Neural progenitor cell (in vitro differentiated cells): ENCODE results near the gene ASCL3. TPM values are rescaled to one million over a fixed set of nuclear protein-coding genes. Genes with fewer than 3 reads are reported as not detected.

Experiments used
- DNase-seq: peaks from one replicate; pipeline ENCODE4 v3.0.0-alpha.2; 2016; ENCODE audit warnings: low spot score
- H2AFZ ChIP-seq: fragments of 200-600 bp; sonication (generic); replicated peaks from 2 replicates; pipeline ENCODE4 v1.6.1; 2016; ENCODE audit warnings: antibody characterized with exemption
- H3F3A ChIP-seq: fragments of 200-600 bp; sonication (generic); 2 replicates; pipeline ENCODE4 v1.6.1; 2016; ENCODE audit warnings: antibody characterized with exemption, low read depth
- H3K27ac ChIP-seq: fragments of 200-600 bp; sonication (generic); 2 replicates; pipeline ENCODE4 v1.5.1; 2016; ENCODE audit warnings: mild to moderate bottlenecking
- H3K27me3 ChIP-seq: fragments of 200-600 bp; sonication (generic); 2 replicates; pipeline ENCODE4 v1.6.1; 2016; ENCODE audit warnings: mild to moderate bottlenecking, moderate library complexity
- H3K36me3 ChIP-seq: fragments of 200-600 bp; sonication (generic); 2 replicates; pipeline ENCODE4 v1.5.1; 2016
- H3K4me1 ChIP-seq: fragments of 200-600 bp; sonication (generic); 2 replicates; pipeline ENCODE4 v1.6.1; 2016; ENCODE audit warnings: mixed run types
- H3K4me2 ChIP-seq: fragments of 200-600 bp; sonication (generic); 2 replicates; pipeline ENCODE4 v1.6.1; 2016
- H3K4me3 ChIP-seq: fragments of 200-600 bp; sonication (generic); 2 replicates; pipeline ENCODE4 v1.5.1; 2016
- H3K79me2 ChIP-seq: fragments of 200-600 bp; sonication (generic); 2 replicates; pipeline ENCODE4 v1.6.1; 2016; ENCODE audit warnings: low read depth
- H3K9ac ChIP-seq: fragments of 200-600 bp; sonication (generic); 2 replicates; pipeline ENCODE4 v1.6.1; 2016
- H3K9me3 ChIP-seq: fragments of 200-600 bp; sonication (generic); 2 replicates; pipeline ENCODE4 v1.5.1; 2016; ENCODE audit warnings: low read depth
- H4K20me1 ChIP-seq: fragments of 200-600 bp; sonication (generic); 2 replicates; pipeline ENCODE4 v1.6.1; 2016; ENCODE audit warnings: low read depth
- H3K27ac Mint-ChIP-seq: 3 replicates; pipeline ENCODE4 v1.8.0; 2021; ENCODE audit warnings: mixed read lengths
- H3K27me3 Mint-ChIP-seq: 2 replicates; pipeline ENCODE4 v1.8.0; 2022; ENCODE audit warnings: low read depth, mild to moderate bottlenecking, inconsistent platforms, moderate library complexity, mixed read lengths; ENCODE audit not compliant: insufficient read depth
- H3K36me3 Mint-ChIP-seq: 3 replicates; pipeline ENCODE4 v1.8.0; 2021; ENCODE audit warnings: mixed read lengths
- H3K4me1 Mint-ChIP-seq: 3 replicates; pipeline ENCODE4 v1.8.0; 2021; ENCODE audit warnings: mixed read lengths
- H3K4me3 Mint-ChIP-seq: 3 replicates; pipeline ENCODE4 v1.8.0; 2021; ENCODE audit warnings: mild to moderate bottlenecking, moderate library complexity, mixed read lengths
- H3K9me3 Mint-ChIP-seq: 3 replicates; pipeline ENCODE4 v1.8.0; 2020; ENCODE audit warnings: mixed read lengths
- EZH2 ChIP-seq: fragments of 200-600 bp; sonication (generic); IDR thresholded peaks from 2 replicates; pipeline ENCODE4 v1.6.1; 2017; ENCODE audit warnings: antibody characterized with exemption, mild to moderate bottlenecking, moderate library complexity
- EZH2phosphoT487 ChIP-seq: fragments of 200-600 bp; sonication (generic); IDR thresholded peaks from 2 replicates; pipeline ENCODE4 v1.6.1; 2017; ENCODE audit warnings: antibody characterized with exemption
- total RNA-seq: library from RNA; depleted of rRNA; stranded (reverse); fragments of >200 nt; gene quantifications from 2 replicates; pipeline ENCODE4 v1.2.3, GENCODE V29; 2015; ENCODE audit warnings: low replicate concordance
- TF ChIP-seq, protein P1 (sequence below): fragments of 200-600 bp; sonication (generic); IDR thresholded peaks from 2 replicates; pipeline ENCODE4 v1.5.1; 2017; ENCODE audit warnings: antibody characterized with exemption, mild to moderate bottlenecking

ASCL3 gene
- total RNA-seq, 1 donor from 2014 or later: not detected

DNA sequence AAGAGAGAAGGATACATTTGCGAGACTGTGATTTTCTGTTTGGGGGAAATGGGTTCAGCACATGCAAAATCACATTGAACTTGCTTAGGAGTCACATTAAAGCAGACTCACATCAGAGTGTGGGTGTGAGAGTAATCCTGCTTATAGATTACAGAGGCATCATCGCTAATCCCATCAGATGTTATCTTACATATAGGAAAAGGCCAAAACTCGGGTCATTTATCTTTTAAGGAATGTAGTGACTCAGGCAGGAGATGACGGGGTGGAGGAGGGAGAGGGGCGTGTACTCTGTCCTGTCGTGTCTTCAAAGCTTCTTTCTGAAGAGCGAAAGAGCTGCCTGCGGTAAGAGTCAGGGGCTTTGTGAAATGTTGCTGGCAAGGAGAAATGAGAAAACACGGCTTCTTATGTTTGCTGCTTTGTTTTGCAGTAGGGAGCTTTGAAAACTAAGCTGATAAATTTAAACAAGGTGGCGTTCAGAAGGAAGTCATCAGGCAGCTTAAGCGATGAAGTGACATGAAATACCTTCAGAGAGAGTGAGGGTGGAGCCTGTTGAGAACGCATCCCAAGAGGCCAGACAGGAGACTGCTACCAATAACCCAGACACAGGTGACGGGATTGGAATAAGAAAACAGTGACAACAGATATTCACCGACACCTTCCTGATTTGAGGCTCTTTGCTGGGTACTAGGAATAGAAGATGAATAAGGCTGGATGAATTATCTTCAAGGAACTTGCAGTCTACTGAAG, 7.9 kb downstream of the ASCL3 start:
- Mint-ChIP-seq H3K27ac (peak overlapping the region; percentile 78), H3K27me3 (peaks cover 2% of the 10 kb centered on the region), H3K9me3 (peaks cover 2% of the 10 kb centered on the region), H3K36me3 (no peaks in the 10 kb centered on the region), H3K4me3 (no peak overlapping the region), H3K4me1 (peaks cover 22% of the 10 kb centered on the region)
- Histone ChIP-seq H4K20me1 (no peaks in the 10 kb centered on the region), H2AFZ (peak overlapping the region; percentile 20), H3K36me3 (no peaks in the 10 kb centered on the region), H3K27ac (no peak overlapping the region), H3K9ac (no peak overlapping the region), H3K4me3 (no peak overlapping the region), H3K4me1 (peaks cover 6% of the 10 kb centered on the region), H3F3A (no peaks in the 10 kb centered on the region), H3K79me2 (no peaks in the 10 kb centered on the region), H3K27me3 (no peaks in the 10 kb centered on the region), H3K4me2 (no peak overlapping the region), H3K9me3 (no peaks in the 10 kb centered on the region)
- TF ChIP-seq, protein P1, sequence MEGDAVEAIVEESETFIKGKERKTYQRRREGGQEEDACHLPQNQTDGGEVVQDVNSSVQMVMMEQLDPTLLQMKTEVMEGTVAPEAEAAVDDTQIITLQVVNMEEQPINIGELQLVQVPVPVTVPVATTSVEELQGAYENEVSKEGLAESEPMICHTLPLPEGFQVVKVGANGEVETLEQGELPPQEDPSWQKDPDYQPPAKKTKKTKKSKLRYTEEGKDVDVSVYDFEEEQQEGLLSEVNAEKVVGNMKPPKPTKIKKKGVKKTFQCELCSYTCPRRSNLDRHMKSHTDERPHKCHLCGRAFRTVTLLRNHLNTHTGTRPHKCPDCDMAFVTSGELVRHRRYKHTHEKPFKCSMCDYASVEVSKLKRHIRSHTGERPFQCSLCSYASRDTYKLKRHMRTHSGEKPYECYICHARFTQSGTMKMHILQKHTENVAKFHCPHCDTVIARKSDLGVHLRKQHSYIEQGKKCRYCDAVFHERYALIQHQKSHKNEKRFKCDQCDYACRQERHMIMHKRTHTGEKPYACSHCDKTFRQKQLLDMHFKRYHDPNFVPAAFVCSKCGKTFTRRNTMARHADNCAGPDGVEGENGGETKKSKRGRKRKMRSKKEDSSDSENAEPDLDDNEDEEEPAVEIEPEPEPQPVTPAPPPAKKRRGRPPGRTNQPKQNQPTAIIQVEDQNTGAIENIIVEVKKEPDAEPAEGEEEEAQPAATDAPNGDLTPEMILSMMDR: no peak
- TF ChIP-seq EZH2phosphoT487: no peak
- no peak for DNase-seq

DNA sequence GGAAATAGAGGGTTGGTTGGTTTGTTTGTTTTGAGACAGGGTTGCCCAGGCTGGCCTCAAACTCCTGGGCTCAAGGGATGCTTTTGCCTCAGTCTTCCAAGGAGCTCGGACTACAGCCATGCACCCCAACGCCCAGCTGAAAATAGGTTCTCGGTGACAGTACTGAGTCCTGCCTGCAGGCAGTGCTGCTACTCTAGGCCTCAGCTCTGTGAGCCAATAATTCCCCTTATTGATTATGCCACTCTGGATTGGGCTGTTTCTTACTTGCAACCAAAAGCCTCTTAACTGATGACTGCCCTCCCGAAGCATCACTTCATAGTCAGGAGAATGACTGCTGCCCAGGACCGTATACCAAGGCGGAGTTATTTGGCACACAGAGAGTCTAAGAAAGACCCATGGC, 8.9 kb downstream of the ASCL3 start:
- Histone ChIP-seq H3K36me3 (no peaks in the 10 kb centered on the region), H4K20me1 (no peaks in the 10 kb centered on the region), H3K27ac (no peak overlapping the region), H3K79me2 (no peaks in the 10 kb centered on the region), H3F3A (no peaks in the 10 kb centered on the region), H3K4me2 (no peak overlapping the region), H3K9ac (no peak overlapping the region), H3K4me1 (peaks cover 6% of the 10 kb centered on the region), H3K27me3 (no peaks in the 10 kb centered on the region), H3K4me3 (no peak overlapping the region), H3K9me3 (no peaks in the 10 kb centered on the region), H2AFZ (no peak overlapping the region)
- TF ChIP-seq EZH2: no peak
- TF ChIP-seq, protein P1: peak; percentile 49
- H3K27ac Mint-ChIP-seq: no peak overlapping the region
- DNase-seq: peak; percentile 36
- H3K27me3 Mint-ChIP-seq: peaks cover 2% of the 10 kb centered on the region
- H3K36me3 Mint-ChIP-seq: peaks cover 2% of the 10 kb centered on the region
- H3K9me3 Mint-ChIP-seq: peaks cover 2% of the 10 kb centered on the region
- peaks cover 22% of the 10 kb centered on the region for H3K4me1 Mint-ChIP-seq
- H3K4me3 Mint-ChIP-seq: no peak overlapping the region

DNA sequence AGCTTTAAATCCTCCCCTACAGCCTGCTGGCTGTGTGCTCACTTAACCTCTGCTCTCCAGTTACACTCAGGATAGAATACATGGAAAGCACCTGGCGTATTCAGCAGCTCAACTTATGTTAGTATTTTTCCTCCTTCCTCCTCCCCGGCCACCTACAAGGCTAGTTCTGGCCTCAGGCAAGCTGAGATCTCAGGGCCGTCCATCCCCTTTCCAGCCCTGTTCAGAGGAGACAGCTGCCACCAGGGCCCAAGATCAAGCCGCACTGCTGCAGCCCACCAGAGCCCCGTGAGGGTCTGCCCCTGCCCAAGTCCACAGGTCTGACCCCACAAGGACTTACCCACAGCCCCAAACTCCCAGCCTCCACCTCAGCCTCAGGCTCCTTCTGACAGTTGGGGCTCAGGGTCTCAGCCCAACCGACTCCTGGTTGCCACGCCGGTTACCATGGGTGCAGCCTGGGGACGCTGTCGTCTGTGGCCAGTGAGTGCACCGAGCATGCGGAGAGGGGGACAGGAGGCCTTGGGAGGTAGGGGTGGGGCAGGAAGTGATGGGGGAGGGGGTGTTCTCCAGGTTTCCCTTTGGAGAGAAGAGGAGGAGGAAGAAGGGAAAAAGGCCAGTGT, 10.1 kb downstream of the ASCL3 start, which contains the start of gene C11orf16:
C11orf16 (minus strand) TSS at position 384 of the 617 bp plus-strand sequence. CDS start 639 bp downstream, outside the sequence.
- Histone ChIP-seq H3K9me3 (no peaks in the 10 kb centered on the region), H3K27me3 (no peaks in the 10 kb centered on the region), H2AFZ (no peak within 1 kb of the TSS), H3K79me2 (no peaks in the 10 kb centered on the region), H3K4me2 (no peak within 1 kb of the TSS), H3K9ac (no peak within 1 kb of the TSS), H3K27ac (no peak within 1 kb of the TSS), H3K36me3 (no peaks in the 10 kb centered on the region), H3K4me3 (no peak within 1 kb of the TSS), H4K20me1 (no peaks in the 10 kb centered on the region), H3K4me1 (peaks cover 6% of the 10 kb centered on the region), H3F3A (no peaks in the 10 kb centered on the region)
- Mint-ChIP-seq H3K27me3 (no peaks in the 10 kb centered on the region), H3K4me3 (no peak within 1 kb of the TSS), H3K27ac (peak within 1 kb of the TSS; percentile 39), H3K36me3 (peaks cover 2% of the 10 kb centered on the region), H3K9me3 (peaks cover 2% of the 10 kb centered on the region), H3K4me1 (peaks cover 22% of the 10 kb centered on the region)
- TF ChIP-seq EZH2phosphoT487 (no peak), EZH2 (no peak)
- TF ChIP-seq, protein P1: no peak
- DNase-seq: no peak
